HG03575 (cell line): ENCODE results near the gene TAF1A.

Experiments used
- ATAC-seq: cut with Tn5 transposase; IDR thresholded peaks from one replicate; pipeline ENCODE4 v1.9.1; 2021; ENCODE audit not compliant: unreplicated experiment, insufficient number of reproducible peaks, low FRiP score; ENCODE audit errors: extremely low read depth

The TAF1A gene

DNA sequence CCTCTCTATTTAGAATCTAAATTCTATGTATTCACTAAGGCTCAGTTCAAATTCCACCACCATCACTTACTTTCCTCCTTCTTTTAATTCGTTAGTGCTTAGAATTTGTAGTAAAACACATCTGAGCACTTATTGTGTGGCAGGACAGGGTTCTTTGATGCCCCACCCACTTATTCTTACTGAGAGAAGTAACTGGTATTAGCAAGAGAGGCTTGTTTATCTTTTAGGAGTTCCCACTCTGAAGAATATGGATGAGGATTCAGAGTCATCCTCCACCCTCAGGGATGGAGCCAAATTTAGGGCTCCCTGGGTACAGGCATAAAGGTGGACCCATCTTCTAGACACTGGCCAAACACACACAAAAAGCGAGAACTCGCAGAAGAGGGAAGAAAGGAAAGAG is 11.5 kb upstream of the TAF1A start:
- no peak for ATAC-seq

DNA sequence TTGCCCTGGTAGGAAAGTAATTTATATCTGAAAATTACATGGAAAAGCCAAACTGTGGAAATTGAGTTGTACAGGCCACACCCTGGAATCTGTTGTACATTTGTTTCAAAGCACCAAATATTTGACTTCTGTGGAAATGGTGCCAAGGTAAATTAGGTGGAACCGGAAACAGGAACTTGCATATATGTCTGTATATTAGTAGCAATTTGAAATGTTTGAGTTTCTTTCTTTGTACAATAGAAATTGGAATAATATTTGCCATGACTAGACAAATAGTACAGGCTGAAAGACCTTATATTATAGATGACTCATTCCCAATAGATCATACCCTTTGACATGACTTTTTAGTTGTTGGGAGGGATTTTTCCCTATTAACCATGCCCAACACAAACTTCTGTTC is 10.5 kb upstream of the TAF1A start:
- no peak for ATAC-seq

DNA sequence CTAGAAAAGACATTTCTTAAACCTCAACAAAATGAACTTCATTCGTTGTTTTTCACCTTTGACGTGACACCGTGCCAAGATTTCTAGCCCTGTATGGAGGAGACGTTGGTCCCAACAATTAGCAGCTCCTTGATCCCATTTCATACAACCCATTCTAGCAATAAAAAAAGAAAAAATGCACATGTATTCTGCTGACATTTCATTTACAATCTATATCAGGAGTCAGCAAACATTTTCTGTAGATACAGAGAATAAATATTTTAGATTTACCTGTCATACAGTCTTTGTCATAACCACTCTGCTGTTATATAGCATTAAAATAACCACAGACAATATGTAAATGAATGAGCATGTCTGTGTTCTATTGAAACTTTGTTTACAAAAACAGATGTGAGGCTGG is 7.0 kb upstream of the TAF1A start:
- ATAC-seq: no peak

DNA sequence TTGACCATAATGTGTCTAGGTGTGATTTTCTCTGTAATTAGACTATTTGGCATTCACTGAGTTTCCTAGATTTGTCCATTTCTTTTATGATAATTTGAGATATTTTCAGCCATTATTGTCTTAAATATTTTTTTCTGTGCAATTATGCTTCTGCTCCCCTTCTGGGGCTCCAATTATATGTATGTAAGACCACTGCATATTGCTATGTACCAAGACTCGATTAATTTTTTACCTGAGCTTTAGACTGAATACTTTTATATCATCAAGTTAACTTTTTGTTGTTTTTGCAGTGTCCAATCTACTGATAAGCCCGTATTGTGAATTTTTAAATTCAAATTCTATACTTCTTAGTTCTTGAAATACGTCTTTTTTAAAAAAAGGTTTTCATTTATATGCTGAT is 5.1 kb upstream of the TAF1A start:
- no peak for ATAC-seq

DNA sequence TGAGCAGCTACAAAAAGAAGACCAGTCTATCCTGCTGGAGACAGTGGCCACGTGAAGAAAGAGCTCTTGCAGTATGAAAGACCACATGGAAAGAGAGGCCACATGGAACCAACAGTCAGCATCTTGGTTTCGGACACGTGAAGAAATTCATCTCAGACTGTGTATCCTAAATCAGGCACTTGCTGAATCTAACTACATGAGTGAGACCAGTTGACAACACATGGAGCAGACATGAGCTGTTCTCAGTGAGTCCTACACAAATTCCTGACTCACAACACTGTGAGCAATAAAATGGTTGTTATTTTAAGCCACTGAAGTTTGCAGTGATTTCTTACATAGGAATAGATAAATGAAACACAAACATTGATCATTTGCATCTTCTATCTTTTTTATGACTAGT is 2.4 kb upstream of the TAF1A start:
- no peak for ATAC-seq

DNA sequence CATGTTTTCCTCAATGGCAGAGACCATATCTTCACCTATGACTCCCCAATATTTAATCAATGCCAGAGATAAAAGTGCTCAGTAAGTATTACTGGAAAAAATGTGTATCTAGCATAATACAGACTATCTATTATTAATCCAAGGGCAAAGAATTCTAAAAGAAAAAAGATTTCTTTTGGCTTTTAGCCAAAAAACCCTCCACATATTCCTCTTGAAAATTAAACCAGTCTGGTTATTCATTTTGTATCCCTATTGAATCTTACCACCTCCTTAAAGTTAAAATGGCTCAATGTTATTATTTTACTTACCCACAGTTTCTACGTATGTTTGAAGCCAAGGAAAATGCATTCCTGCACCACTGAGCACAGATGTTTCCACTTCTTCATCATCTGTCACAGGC is 1.6 kb downstream of the TAF1A start:
- no peak for ATAC-seq

DNA sequence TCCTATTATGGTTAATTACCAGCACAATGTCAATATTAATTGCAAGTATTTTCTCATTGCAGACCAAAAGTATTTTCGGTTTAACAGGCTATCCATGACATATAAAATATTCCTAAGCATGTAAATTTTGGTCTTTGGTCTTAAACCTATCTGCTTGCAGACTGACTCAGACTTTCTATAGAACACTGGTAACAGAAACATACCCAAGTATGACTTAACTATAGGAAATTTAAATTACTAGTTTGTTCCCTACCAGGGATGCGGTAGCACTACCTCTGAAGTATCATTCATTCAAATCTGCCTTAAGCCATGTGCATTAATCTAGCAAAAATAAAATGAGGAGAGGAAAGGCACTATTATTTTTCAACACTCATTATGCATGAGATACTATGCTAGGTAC is 2.9 kb downstream of the TAF1A start:
- ATAC-seq: no peak

DNA sequence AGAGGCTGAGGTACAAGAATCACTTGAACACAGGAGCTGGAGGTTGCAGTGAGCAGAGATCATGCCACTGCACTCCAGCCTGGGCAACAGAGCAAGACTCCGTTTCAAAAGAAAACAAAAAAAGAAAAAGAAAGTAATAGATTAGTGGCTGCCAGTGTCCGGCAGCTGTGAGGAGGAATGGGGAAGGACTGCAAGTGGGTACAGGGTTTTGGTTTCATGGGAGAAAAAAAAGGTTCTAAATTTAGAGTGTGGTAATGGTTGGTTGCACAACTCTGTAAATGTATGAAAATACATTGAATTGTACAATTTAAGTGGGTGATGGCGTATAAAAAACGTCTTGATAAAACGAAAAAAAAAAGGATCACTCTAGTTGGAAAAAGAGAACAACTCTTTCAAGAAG is 6.7 kb downstream of the TAF1A start:
- peak; percentile 75 for ATAC-seq

DNA sequence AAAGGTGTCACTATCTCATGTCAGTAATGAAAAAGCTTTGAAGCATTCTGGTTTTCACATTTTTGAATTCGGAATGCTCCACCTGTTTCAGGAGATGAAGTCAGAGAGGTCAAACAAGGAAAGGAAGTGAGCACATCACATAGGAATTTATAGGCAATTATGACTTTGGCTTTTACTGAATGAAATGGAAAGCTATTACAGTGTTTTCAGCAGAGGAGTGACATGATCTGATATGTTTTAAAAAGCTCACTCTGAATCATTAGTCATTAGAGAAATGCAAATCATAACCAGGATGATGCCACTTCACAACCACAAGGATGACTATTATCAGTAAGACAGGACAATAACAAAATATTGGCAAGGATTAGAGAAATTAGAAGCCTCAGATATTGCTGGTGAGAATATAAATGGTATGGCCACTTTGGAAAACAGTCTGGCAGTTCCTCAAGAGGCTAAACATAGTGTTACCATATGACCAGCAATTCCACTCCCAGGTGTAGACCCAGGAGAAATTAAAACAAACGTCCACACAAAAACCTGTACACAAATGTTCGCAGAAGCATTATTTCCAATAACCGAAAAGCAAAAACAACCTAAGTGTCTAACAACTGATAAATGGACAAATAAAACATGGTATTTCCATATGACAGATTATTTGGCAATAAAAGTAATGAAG is 7.5 kb downstream of the TAF1A start:
- ATAC-seq: no peak

DNA sequence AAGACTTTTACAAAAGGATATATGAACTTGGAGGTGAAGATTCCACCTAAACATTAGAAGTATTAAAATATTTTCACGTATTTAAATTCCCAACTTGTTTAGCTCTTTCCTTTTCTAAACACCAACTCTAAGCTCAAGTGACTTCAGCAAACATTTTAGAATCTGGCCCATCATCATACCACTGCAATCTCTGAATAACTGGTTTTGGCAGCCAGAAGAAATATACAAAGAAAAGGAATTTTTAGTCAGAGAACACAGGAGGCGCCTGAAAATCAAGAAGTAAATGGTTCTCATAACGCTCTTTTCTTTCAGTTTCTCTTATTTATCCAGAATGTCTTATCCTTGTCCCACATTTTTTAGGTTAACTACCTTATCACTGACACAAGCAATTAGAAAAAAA is 10.4 kb downstream of the TAF1A start:
- ATAC-seq: no peak

DNA sequence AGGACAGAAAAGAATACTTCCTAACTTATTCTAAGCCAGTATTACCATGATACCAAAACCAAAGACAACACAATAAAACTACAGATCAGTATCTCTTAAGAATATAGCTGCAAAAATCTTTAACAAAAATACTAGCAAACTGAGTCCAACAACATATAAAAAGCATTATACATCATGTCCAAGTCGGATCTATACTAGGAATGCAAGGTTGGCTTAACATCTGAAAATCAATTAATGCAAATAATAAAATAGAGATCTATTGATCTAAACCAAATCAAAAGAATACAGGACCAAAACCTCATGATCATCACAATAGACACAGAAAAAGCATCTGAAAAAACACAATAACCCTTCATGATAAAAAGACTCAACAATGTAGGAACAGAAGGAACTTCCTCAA is 18.9 kb downstream of the TAF1A start:
- no peak for ATAC-seq

DNA sequence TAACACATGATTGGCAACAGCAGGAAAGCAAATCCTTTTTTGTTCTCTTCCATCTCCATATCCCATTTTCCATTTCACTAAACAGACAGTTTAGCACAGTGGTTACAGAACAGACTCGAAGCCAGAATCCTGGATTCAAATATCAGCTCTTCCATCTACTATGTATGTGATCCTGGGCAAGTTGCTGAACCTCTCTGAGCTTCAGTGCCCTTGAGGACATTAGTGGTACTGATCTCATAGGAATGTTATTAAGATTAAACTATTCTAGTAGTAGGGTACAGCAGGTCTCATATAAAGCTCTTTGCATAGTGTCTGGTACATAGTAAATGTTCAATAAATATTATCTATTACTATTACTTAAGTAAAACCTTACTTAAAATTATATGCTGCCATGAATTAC is 28.1 kb downstream of the TAF1A start:
- ATAC-seq: no peak

DNA sequence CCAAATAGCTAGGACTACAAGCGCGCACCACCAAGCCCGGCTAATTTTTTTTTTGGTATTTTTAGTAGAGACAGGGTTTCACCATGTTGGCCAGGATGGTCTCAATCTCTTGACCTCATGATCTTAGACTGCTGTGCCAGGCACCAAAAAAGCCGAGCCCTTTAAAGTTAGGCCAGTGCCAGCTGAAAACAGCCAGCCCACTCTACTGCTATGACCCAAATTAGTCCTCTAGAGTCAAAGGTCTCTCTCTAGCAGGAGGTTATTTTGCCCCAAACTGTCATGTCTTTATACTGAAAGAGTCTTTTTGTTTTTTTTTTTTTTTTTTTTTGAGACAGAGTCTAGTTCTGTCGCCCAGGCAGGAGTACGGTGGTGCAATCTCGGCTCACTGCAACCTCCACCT is 32.2 kb downstream of the TAF1A start:
- no peak for ATAC-seq

DNA sequence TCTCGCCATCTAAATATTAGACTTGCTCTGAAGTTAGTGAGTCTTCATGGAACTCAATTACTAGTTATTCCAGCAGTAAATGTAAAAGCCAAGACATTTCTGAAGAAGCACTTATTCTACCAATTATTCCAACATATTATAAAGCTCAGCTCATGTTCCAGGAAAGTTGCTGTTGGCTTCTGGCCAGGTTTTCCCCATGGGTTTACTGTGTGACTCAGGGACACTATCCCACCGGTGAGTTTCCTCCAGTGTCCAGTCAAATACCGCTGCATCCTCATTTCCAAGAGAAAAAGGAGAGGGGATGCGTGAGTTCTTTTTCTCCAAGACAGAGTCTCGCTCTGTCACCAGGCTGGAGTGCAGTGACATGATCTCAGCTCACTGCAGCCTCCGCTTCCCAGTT is 32.6 kb downstream of the TAF1A start:
- no peak for ATAC-seq

DNA sequence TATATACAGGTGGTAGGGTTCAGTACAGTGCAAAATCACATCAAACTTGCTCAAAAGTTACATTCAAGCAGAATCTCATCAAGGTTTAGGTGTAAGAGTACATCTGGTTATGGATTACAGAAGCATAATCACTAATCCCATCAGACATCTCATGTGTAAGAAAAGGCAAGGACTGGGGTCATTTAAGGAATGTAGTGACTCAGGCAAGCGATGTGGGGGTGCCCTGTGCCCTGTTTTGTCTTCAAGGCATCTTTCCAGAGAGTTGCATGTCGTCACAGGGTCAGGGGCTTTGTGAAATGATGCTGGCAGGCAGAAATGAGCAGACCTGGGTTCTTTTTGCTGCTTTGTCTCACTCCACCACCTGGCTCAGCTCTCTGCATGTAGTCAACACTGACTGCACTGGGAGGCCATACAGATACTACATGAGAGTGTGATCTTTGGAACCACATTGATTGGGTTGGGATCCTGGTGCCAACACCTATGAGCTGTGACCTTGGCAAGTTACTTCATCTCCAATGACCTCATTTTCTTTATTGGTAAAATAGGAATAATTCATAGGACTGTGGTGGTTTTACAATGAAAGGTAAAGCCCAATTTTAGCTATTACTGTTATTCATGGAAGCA is 33.6 kb downstream of the TAF1A start:
- no peak for ATAC-seq

DNA sequence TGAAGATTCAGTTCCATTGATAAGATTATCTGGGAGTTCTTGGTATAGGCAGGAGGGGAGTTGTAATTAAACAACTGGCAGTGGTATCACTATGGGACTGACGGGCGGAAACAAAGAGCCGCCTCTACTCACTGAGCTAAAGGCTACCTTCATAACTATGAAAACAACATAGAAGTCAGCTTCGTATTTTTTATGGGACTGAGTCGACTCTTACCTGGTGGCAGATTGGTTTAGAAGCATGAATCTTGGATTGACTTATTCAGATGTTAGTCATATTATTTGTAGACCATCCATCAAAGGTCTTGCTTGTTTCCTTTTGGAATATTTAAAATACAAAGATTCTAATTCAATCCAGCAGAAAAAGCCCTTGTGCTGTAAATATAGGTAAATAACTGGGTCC is 35.6 kb downstream of the TAF1A start:
- ATAC-seq: no peak

DNA sequence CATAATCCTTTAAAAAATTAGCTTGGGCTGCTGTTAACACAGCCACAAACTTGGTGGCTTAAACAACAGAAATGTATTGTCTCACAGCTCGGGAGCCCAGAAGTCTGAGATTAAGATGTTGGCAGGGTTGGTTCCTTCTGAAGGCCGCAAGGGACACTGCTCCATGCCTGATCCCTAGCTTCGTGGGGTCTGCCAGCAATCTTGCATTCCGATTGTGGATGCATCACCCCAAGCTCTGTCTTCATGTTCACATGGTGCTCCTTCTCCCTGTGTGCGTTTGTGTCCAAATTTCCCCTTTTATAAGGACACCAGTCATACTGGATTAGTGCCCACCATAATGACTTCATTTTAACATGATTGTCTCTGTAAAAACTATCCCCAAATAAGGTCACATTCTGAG is 36.9 kb downstream of the TAF1A start:
- no peak for ATAC-seq

DNA sequence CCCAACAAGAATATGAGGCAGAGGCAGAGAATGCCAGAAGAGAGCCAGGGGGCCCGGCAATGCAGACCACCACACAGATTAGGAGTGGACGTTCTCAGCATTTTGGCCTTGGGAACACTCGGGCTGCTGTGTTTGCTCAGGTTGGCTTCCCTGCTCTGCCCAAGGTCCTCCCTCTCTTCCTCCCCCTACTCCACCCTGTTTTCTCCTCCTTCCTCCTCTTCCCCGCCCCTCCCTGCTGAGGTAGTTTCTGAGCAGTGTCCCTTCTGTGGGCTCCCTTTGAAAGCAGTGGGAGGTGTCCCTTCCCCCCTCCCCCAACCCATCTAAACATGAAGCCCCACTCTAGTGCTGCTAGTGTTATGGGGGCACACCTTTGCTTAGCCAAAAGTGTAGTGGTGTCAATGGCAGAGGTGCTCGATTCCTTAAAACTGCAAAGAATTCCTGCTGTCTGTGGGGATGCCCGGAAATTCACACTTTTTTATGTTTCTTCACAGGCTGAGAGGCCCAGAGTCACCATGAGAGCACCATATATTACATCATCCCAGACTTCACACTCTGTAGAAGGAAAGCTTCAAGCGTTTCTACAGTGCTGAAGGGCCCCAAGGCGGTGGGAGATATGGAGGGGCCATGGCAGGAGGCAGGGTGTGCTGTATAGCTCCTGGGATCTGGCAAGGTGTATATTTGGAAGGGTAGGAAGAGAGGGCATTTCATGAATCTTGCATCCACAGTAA is 41.6 kb downstream of the TAF1A start, which contains the start of gene HHIPL2:
HHIPL2 (minus strand) TSS at position 161 of the 728 bp plus-strand sequence; CDS start at position 101, 60 bp downstream.
- no peak for ATAC-seq

DNA sequence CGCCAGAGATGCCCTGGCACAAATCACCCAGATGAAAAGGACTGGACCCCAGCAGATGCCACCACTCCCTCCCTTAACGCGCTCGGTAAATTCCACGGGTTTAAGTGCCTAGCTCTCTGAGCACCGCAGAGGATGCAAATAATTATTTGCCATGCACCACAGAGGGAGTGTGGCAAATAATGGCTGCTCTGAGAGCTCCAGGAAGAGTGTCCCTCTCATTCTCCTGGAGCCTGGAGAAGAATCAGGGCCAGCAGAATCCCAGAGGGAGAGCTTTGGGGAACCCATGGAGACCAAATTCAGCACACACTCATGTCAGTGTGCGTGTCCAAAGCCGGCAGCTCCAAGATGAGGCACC is 42.5 kb downstream of the TAF1A start:
- no peak for ATAC-seq

DNA sequence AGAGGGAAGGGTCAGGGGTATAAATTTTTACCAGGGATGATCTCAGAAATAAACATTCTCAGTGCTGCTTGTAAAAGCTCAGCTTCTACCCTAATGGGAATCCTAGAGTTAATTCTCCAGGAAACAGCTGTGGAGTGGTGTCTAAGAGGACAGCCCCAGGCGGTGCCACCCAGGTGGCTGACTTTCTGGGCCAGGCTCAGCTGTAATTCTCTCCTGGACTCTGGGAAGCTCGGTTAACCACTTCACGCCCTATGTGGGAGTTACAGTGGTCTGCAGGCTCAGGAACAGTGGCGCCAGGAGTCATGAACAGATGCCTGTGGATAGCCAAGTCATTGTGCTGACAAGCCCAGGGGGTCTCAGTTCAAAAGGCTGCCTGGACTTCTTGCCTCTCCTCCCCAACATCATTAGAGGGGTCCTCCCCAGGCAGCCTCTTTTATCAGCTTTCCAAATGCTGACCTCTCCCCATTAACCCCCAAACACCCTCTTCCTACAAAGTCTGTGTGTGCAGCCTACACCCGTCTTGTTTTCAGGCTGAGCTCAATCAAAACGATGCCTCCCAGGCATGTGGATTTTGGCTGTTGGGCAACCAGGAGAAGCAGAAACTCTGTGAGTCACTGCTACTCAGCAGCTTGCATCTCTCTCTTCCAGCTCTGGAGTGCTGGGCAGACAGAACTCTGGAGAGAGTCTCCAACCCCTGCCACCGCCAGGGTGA is 43.0 kb downstream of the TAF1A start:
- no peak for ATAC-seq
